Karpas-422 (cell line): ENCODE results near the gene SAPCD2. TPM values are rescaled to one million over a fixed set of nuclear protein-coding genes. Genes with fewer than 3 reads are reported as not detected.
"Not testable (repeated sequence)": the region's sequence is repeated elsewhere in the genome, so short reads cannot be mapped to it uniquely, and the experiment has no call there.

Experiments
- DNase-seq: peaks from one replicate; pipeline ENCODE4 v3.0.0-alpha.2; 2015
- H2AFZ ChIP-seq: fragments of 200-600 bp; sonication (generic); 2 replicates; pipeline ENCODE4 v1.6.1; 2014; ENCODE audit warnings: antibody characterized with exemption, low read length, mixed read lengths
- H3K27ac ChIP-seq: fragments of 200-600 bp; sonication (generic); 2 replicates; pipeline ENCODE4 v1.5.1; 2014; ENCODE audit warnings: mild to moderate bottlenecking, low read length, moderate library complexity
- H3K27me3 ChIP-seq: fragments of 200-600 bp; sonication (generic); 2 replicates; pipeline ENCODE4 v1.6.1; 2014; ENCODE audit warnings: low read length, mixed read lengths
- H3K36me3 ChIP-seq: fragments of 200-600 bp; sonication (generic); 2 replicates; pipeline ENCODE4 v1.6.1; 2014; ENCODE audit warnings: low read length, mixed read lengths; ENCODE audit not compliant: insufficient read depth
- H3K4me1 ChIP-seq: fragments of 200-600 bp; sonication (generic); 2 replicates; pipeline ENCODE4 v1.6.1; 2014; ENCODE audit warnings: mild to moderate bottlenecking, low read length, mixed read lengths
- H3K4me2 ChIP-seq: fragments of 200-600 bp; sonication (generic); 2 replicates; pipeline ENCODE4 v1.6.1; 2014; ENCODE audit warnings: low read length, low read depth, mild to moderate bottlenecking; ENCODE audit not compliant: poor library complexity, severe bottlenecking
- H3K4me3 ChIP-seq: fragments of 200-600 bp; sonication (generic); 2 replicates; pipeline ENCODE4 v1.5.1; 2014; ENCODE audit warnings: mild to moderate bottlenecking, antibody characterized with exemption, low read length, mixed read lengths
- H3K79me2 ChIP-seq: fragments of 200-600 bp; sonication (generic); 2 replicates; pipeline ENCODE4 v1.6.1; 2014; ENCODE audit warnings: mild to moderate bottlenecking, low read length, mixed read lengths
- H3K9ac ChIP-seq: fragments of 200-600 bp; sonication (generic); 2 replicates; pipeline ENCODE4 v1.6.0; 2014; ENCODE audit warnings: low read length
- H3K9me2 ChIP-seq: fragments of 200-600 bp; sonication (generic), shearing (Covaris generic); replicated peaks from 2 replicates; pipeline ENCODE4 v1.6.0; 2014; ENCODE audit warnings: mild to moderate bottlenecking, low read length, moderate library complexity; ENCODE audit not compliant: insufficient read depth
- H3K9me3 ChIP-seq: fragments of 300-700, 200-600 bp; sonication (generic); 2 replicates; pipeline ENCODE4 v1.6.1; 2014; ENCODE audit warnings: low read length, mixed read lengths
- H4K20me1 ChIP-seq: fragments of 200-600 bp; sonication (generic); 2 replicates; pipeline ENCODE4 v1.6.1; 2014; ENCODE audit warnings: mild to moderate bottlenecking, antibody characterized with exemption, low read length, low read depth; ENCODE audit not compliant: insufficient read depth
- total RNA-seq: library from RNA; depleted of rRNA; stranded (reverse); fragments of >200 nt; shearing (Covaris generic); gene quantifications from 2 replicates; pipeline ENCODE4 v1.2.3, GENCODE V29; 2014; ENCODE audit warnings: low replicate concordance

Gene SAPCD2
- total RNA-seq, 1 experiment from 2014 or later, result 18.6 TPM

GRCh38 chr9:137035937-137036336 is 34.4 kb downstream of the SAPCD2 start:
- Histone ChIP-seq H2AFZ (no peak overlapping the region), H3K4me1 (peaks cover 21% of the 10 kb centered on the region), H3K27me3 (no peaks in the 10 kb centered on the region), H3K27ac (no peak overlapping the region), H3K79me2 (no peaks in the 10 kb centered on the region), H4K20me1 (no peaks in the 10 kb centered on the region), H3K4me2 (no peak overlapping the region), H3K9ac (no peak overlapping the region), H3K36me3 (no peaks in the 10 kb centered on the region), H3K9me3 (no peaks in the 10 kb centered on the region), H3K4me3 (no peak overlapping the region), H3K9me2 (no peaks in the 10 kb centered on the region)
- DNase-seq, result no peak

- Histone ChIP-seq H3K27ac (no peak overlapping the region), H3K4me3 (no peak overlapping the region), H2AFZ (no peak overlapping the region), H3K36me3 (no peaks in the 10 kb centered on the region), H3K4me1 (peaks cover 21% of the 10 kb centered on the region), H3K9me2 (no peaks in the 10 kb centered on the region), H3K4me2 (no peak overlapping the region), H3K9ac (no peak overlapping the region), H3K27me3 (no peaks in the 10 kb centered on the region), H4K20me1 (no peaks in the 10 kb centered on the region), H3K9me3 (no peaks in the 10 kb centered on the region), H3K79me2 (no peaks in the 10 kb centered on the region)
- DNase-seq, result no peak
These were observed 34.9 kb downstream of the SAPCD2 start for GRCh38 chr9:137035507-137035834.

GRCh38 chr9:137034709-137035506 is 35.4 kb downstream of the SAPCD2 start:
- Histone ChIP-seq H3K9ac (no peak overlapping the region), H3K4me3 (no peak overlapping the region), H3K27me3 (no peaks in the 10 kb centered on the region), H3K4me1 (peaks cover 21% of the 10 kb centered on the region), H2AFZ (no peak overlapping the region), H3K79me2 (no peaks in the 10 kb centered on the region), H3K9me3 (no peaks in the 10 kb centered on the region), H3K9me2 (no peaks in the 10 kb centered on the region), H3K27ac (no peak overlapping the region), H3K4me2 (no peak overlapping the region), H3K36me3 (no peaks in the 10 kb centered on the region), H4K20me1 (no peaks in the 10 kb centered on the region)
- peak; percentile 94 for DNase-seq

- Histone ChIP-seq H3K4me2 (no peak overlapping the region), H2AFZ (no peak overlapping the region), H3K9ac (no peak overlapping the region), H3K4me3 (no peak overlapping the region), H4K20me1 (no peaks in the 10 kb centered on the region), H3K36me3 (no peaks in the 10 kb centered on the region), H3K27ac (no peak overlapping the region), H3K9me3 (no peaks in the 10 kb centered on the region), H3K79me2 (no peaks in the 10 kb centered on the region), H3K9me2 (no peaks in the 10 kb centered on the region), H3K27me3 (no peaks in the 10 kb centered on the region), H3K4me1 (peaks cover 21% of the 10 kb centered on the region)
- no peak for DNase-seq
These were observed 36.2 kb downstream of the SAPCD2 start for GRCh38 chr9:137034039-137034708.

DNA sequence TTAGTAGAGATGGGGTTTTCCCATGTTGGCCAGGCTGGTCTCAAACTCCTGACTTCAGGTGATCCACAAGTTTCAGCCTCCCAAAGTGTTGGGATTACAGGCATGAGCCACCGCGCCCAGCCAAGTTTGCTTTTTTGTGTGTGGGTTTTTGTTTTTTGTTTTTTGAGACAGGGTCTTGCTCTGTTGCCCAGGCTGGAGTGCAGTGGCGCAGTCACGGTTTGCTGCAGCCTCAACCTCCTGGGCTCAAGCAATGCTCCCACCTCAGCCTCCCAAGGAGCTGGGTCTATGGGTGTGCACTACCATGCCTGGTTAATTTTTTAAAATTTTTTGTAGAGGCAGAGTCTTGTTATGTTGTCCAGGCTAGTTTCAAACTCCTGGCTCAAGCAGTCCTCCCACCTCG is 36.9 kb downstream of the SAPCD2 start:
- H4K20me1 ChIP-seq, H3K27ac ChIP-seq, H3K36me3 ChIP-seq, H3K4me2 ChIP-seq, H3K9ac ChIP-seq, H3K9me3 ChIP-seq, H3K27me3 ChIP-seq, H3K9me2 ChIP-seq, H2AFZ ChIP-seq, DNase-seq, H3K79me2 ChIP-seq, H3K4me3 ChIP-seq: not testable (repeated sequence)
- H3K4me1 ChIP-seq, result peaks cover 24% of the 10 kb centered on the region

GRCh38 chr9:137032858-137033257 is 37.5 kb downstream of the SAPCD2 start:
- no peak overlapping the region for H3K9ac ChIP-seq
- no peaks in the 10 kb centered on the region for H3K9me2 ChIP-seq
- H4K20me1 ChIP-seq, result no peaks in the 10 kb centered on the region
- H3K4me2 ChIP-seq, result no peak overlapping the region
- H3K9me3 ChIP-seq, result no peaks in the 10 kb centered on the region
- peaks cover 26% of the 10 kb centered on the region for H3K4me1 ChIP-seq
- no peak overlapping the region for H3K27ac ChIP-seq
- DNase-seq, result no peak
- H3K27me3 ChIP-seq, result no peaks in the 10 kb centered on the region
- no peak overlapping the region for H2AFZ ChIP-seq
- no peaks in the 10 kb centered on the region for H3K79me2 ChIP-seq
- H3K4me3 ChIP-seq, result no peak overlapping the region
- no peaks in the 10 kb centered on the region for H3K36me3 ChIP-seq

DNA sequence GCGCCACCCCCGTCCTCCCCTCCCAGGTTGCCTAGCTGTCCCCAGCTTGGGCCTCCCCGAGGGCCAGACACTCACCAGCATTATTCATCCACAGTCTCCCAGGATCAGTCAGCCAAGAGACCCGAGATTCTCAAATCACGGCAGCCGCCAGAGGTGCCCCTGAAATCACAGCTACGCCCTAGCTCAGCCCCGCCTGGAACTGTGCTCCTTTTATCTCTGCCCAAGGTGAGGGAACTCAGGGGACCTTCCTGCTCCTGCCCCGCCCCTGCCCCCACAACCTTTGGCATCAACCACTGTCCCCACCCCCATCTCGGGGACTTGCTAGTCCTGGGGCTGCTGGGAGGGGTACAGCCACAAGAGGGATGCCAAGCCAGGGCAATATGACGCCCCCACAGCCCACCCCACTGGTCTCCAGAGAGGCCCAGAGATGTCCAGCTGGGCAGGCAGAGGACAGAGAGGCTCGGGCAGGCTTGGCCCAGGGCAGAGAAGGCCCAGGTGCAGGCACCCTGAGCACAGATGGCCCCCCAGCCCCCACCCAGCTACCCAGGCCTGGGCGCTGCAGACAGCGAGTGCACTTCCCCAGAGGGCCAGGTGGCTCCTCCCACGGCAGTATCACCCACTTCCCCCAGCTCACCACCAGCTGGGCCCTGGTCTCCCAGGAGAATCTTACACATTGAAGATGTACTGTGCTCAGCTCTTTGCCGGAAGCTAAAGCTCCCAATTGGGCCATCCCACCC is 38.3 kb downstream of the SAPCD2 start, which contains the start of gene FUT7:
FUT7 (minus strand) TSS at position 185 of the 737 bp plus-strand sequence; CDS start at position 88, 97 bp downstream.
- peak within 1 kb of the TSS; percentile 11 for H3K4me2 ChIP-seq
- H3K9me3 ChIP-seq, result no peaks in the 10 kb centered on the region
- no peak within 1 kb of the TSS for H3K27ac ChIP-seq
- no peaks in the 10 kb centered on the region for H3K36me3 ChIP-seq
- H4K20me1 ChIP-seq, result no peaks in the 10 kb centered on the region; the same call in 1 of the 2 replicates
- peak; percentile 84 for DNase-seq
- H3K9me2 ChIP-seq, result no peaks in the 10 kb centered on the region
- no peak within 1 kb of the TSS for H3K9ac ChIP-seq
- peaks cover 31% of the 10 kb centered on the region for H3K4me1 ChIP-seq
- H2AFZ ChIP-seq, result no peak within 1 kb of the TSS
- no peaks in the 10 kb centered on the region for H3K79me2 ChIP-seq
- no peak within 1 kb of the TSS for H3K4me3 ChIP-seq
- no peaks in the 10 kb centered on the region for H3K27me3 ChIP-seq
